GM19238 (cell line): ENCODE results near the gene ACP6.
"Not testable (repeated sequence)": the region's sequence is repeated elsewhere in the genome, so short reads cannot be mapped to it uniquely, and the experiment has no call there.

Source experiments
- DNase-seq: peaks from one replicate; pipeline ENCODE4 v3.0.0; 2011; ENCODE audit warnings: low spot score; ENCODE audit not compliant: insufficient read length

The ACP6 gene

GRCh38 chr1:147622731-147623130 lies 47.6 kb downstream of the ACP6 start:
- no peak for DNase-seq

GRCh38 chr1:147620543-147620942 lies 49.8 kb downstream of the ACP6 start:
- no peak for DNase-seq

DNA sequence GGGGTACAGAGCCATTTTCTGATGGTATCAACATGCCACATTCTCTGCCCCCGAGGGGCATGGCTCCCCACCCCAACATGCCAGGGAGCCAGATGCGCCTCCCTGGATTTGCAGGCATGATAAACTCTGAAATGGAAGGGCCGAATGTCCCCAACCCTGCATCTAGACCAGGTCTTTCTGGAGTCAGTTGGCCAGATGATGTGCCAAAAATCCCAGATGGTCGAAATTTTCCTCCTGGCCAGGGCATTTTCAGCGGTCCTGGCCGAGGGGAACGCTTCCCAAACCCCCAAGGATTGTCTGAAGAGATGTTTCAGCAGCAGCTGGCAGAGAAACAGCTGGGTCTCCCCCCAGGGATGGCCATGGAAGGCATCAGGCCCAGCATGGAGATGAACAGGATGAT lies 50.6 kb downstream of the ACP6 start:
- no peak for DNase-seq

GRCh38 chr1:147618771-147619170 lies 51.6 kb downstream of the ACP6 start:
- no peak for DNase-seq

DNA sequence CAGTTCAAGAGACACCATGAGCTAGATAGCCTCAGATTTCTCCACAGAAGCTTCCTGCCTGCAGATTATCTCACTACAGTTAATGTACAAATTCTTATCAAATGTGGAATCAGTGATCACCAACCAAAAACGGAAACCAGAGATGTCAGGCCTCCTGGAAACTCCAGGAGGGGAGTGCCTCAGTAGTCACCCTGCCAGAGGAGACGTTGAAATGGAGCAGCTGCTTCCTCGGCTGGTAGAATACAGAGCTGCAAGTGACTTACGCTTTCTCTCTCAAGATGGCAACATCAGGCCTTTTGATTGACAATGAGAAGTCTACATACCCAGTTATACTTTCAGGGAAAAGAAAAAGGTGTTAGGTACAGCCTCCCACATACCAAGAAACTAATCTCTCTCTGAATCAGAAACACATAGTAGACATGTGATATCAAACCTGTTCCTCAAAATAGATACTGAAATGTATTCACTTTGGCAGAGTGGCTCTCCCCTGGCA lies 52.2 kb downstream of the ACP6 start:
- DNase-seq: no peak

DNA sequence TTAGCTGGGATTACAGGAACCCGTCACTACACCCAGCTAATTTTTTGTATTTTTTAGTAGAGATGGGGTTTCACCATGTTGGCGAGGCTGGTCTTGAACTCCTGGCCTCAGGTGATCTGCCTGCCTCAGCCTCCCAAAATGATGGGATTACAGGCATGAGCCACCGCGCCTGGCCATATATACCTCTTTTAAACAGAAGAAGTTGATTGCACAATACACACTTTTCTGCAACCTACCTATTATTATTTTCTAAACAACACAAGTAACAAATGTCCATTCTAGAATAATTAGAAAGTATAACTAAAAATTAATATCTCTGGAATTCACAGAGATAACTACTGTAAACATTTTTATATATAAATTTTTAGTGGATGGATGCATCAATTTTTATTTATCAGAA lies 55.4 kb downstream of the ACP6 start:
- DNase-seq: not testable (repeated sequence)

DNA sequence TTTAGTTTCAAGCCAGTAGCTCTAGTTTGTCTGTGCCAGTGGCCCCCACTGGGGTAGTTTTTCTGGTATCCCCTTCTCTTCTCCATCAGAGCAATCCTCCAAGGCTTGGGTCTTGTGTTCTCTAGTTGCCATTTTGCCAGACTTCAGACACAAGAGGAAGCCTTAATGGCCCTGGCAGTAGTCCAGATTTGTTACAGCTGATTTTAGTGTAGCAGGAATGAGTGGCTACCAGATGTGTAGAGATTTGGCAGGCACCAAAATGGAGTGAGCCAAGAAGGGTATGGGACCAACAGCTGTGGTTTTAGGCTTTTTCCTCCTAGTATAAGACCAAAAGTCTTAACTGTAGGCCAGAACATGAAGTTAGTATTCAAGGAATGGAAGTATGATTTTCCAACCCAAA lies 56.8 kb downstream of the ACP6 start:
- DNase-seq: no peak

DNA sequence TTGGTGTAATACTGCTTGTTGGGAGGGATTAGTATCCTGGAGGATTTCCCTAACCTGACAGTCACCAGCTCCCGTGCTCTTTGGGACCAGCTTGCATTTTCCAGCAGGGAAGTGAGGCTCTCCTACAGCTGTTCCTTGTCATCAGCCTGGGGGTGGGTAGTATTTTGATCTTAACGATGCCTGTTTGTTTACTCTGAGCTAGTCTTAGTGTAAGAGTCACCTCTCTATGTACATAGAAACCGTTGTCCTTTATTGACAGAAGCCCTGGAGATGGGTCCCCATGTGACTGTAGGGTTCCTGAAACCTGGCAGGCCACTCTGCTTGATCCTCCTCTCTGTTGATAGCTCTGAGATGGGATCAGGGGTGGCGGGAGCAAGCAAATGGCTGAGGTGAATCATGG lies 58.0 kb downstream of the ACP6 start:
- no peak for DNase-seq

GRCh38 chr1:147611586-147611985 lies 58.7 kb downstream of the ACP6 start:
- DNase-seq: no peak

DNA sequence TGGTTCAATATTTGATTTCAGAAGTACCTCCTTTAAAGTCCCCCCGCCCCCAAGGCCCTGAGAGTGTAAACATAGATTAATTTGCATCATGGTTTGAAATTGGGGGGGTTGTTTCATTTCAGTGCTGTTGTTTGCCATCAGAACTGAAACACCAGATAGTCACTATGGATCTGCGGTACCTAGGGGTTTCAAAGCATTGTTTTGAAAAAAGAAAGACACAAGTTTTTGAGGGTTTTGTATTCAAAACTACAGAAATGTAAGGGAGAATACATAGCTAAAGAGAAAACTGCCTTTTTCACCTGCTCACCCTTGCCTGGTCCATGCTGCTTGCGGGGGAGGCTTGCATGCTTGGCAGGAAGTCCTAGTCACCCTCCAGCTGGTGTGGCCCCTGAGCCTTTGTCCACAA lies 59.3 kb downstream of the ACP6 start:
- peak; percentile 35 for DNase-seq

DNA sequence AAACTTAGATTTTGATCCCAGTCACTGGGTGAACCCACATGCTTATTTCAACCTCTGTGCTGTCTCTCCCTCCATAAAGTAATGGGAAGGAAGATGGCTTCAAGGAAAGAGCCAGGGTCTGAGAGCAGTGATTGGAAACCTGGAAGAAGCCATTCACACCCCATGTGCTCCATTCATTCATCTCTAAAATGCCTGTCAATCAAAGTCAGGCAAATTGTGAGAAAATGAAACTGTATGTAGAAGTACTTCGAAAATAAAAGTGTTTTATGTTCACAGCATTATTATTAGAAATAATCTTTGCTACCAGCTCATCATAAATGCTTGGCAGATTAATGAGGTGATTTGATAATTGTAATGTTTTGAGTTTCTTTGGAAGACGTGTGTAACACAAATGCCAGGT lies 61.0 kb downstream of the ACP6 start:
- DNase-seq: no peak

- no peak for DNase-seq
Measured at GRCh38 chr1:147608596-147608995, 61.7 kb downstream of the ACP6 start.

DNA sequence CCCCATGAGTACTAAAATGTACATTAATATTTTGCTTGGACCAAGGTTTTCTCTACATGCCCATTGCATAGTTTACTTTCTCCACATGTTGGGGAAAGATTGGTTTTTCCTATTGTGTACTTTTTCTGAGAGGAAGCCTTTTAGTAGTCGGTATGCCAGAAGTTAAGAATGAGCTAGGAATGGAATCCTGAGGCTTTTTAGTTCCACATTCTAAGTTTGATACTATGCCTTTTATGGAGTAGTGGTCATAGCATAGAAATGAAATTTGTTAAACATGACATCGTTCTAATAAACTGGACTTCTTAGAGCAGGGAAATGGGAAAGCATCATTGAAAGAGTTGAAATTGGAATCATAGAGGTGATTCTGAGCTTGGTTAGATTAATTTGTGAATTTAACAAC lies 64.7 kb downstream of the ACP6 start:
- DNase-seq: no peak

- no peak for DNase-seq
Measured at GRCh38 chr1:147603986-147604385, 66.3 kb downstream of the ACP6 start.

DNA sequence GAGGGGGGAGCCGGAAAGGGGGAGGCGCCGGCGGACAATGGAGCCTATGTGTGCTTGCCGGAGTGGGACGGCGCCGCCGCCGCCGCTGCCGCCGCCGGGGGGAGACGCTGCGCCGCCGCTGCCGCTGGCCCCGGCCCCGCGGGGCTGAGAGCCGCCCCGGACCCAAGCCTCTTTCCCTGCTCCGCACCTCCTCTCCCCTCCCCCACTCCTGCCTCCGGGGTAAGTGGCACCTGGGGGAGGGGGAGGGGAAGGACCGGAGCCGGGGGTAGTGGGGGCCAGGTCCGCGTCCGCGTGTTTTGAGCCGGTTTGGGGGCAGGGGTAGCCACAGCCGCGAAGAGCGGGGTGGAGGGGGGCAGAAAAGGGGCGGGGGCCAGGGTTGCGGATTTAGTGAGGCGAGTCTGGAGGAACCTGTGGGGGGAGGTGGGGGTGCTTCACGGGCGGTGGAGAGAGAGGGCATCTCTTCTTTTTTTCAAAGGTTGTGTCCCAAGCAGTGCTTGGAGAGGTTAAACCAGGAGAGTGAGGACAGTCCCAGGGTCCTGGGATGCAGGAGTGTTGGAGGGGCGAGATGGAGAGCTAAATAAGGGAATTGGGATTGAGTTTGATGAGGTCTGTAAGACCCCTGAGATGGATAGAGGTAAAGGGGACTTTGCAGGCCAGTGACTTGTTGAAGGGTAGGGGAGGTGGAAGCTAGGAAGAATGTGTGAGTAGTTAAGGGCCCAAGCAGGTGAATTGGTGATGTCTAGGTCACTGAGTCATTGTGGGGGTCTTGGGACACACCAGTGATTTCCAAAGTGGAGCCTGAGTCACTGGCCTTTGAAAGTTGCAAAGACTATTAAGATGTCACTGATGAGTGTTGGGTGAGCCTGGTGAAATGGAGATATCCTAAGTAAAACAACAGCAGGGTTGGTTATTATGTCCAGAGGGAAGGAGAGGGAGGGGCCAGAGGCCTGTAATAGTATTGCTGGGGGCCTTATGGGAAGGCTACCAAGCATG lies 69.9 kb downstream of the ACP6 start:
- no peak for DNase-seq

DNA sequence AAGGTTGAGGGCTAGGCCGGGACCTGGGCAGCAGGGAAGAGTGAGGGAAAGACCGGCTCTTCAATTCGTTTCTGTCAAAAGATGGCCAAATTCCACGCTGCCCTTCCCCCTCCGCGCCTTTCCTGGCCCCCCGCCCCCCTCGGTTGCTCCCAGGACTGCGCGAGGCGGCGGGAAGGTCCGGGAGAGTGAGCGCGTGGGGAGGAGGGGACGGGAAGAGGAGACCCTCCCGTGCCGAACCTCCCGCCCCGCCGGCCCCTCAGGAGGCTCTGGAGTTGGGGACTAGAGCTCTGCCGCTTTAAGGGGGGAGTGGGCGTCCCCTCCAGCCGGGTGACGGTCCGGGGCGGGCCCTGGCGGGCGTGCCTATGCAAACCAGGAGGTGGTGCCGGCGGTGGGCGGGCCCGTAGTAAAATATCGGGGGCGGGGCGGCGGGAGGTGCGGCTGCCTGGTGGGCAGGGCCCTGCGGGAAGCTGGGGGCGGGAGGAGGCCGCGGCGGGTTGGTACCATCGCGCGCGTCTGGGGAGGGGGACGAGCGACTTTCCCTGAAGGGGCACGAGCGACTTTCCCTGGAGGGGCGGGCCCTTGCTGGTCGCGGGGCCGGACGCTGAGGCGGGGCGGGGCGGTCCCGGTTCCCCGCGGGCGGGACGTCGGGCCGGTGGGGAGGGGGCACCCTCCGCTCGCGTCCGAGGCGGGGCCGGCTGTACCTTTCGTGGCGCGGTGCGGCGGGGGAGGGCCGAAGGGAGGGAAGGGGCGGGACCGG lies 70.8 kb downstream of the ACP6 start:
- DNase-seq: peak; percentile 84

DNA sequence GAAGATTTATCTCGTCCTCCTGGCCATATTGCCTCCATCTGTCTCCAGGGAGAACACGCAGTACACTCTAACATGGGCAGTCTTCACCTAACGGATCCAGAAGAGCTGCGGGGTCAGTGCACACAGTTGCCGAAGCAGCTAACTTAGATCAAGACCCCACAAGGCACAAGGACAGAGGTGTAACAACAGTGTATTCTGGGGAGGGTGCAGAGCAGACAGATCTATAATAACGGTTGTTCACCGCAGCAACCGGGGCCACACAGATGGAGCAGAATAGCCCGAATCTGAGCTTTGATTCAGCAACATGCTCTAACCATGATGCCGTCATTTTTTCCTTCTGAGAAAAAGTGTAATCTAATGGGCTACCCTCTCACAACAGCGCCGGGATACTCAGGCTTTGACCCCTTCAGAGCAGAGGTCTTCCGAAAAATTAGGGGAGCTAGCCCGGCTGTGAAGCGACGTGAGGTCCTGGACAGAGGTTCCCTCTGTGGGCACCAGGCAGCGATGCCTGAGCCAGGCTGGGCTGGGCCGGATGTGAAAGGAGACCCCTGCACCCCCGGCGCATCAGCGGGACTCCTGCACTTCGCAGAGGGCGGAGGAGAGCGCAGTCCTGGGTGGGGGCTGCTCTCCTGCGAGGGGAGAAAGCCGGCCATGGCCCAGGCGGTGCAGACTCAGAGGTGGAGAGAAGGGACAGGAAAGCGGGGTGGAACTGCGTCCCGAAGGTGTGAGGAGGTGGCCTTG lies 71.5 kb downstream of the ACP6 start:
- peak; percentile 17 for DNase-seq

DNA sequence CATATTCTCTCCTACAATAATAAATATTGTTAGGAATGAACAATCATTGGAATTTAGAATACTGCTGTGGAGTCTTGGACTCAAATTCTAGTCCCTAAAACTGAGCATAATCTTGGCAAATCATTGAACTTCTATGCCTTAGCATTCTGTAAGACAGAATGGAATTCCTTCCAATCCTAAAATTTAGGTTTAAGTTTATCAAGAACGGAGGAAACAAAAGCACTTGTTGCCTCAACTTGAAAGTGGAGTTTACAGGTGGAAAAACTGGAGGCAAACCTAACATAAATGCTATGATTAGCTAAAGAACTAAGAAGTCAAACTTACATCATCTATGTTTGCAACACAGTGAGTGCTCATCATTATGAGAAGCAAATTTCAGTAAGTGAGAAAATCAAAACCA lies 73.3 kb downstream of the ACP6 start:
- no peak for DNase-seq
